Measurements from ENCODE around the gene EBI3.

EBI3 gene

DNA sequence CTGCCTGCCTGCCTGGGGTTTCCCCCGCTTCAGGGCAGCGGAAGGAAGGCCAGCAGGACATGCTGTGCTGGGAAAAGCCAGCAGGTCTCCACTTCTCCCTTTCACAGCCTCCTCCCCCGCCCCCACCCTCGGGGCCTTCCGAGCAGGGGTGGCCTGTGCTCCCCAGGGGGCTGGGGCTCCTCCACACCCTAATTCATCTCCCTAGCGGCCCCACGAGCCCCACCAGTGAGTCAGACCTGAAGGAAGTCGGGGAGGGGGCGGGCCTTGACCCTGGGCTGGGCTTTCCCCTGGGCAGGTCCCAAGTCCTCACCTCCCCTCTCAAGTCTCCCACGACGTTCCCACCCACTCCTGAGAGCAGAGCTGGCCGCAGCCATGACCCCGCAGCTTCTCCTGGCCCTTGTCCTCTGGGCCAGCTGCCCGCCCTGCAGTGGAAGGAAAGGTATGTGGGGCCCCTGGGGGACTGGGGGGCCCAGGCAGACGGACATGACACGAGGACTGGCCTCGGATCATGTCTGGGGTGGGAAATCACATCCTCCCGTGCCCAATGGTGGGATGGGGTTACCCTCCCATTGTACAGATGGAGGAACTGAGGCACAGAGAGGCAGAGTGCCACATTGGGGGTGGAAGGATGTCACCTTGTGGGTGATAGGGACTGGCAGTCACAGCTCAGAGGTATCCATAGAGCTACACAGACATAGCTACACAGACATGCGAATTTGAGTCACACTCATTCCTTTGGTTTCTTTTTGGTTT is at the start of gene EBI3:
Gene EBI3, plus strand, starts transcription at position 345 of the 753 bp plus-strand sequence. Its CDS starts 28 bp downstream, at position 373.
- DNase-seq (ENCODE audit: low spot score), result peak; percentile 83
- TF ChIP-seq CTCF (IDR thresholded peaks at IDR 0.05; ENCODE audit: extremely low read depth, insufficient read depth, missing control alignments), result no peak
- in situ Hi-C loops (cut with MboI; ENCODE audit: low pct_unique_long_range_greater_than_20kb, low sequenced_read_pairs, unreplicated experiment), result no loop called here

GRCh38 chr19:4181053-4181508 is 48.2 kb upstream of the EBI3 start:
- no peak for TF ChIP-seq CTCF (IDR thresholded peaks at IDR 0.05; ENCODE audit: extremely low read depth, insufficient read depth, missing control alignments)
- in situ Hi-C loops (cut with MboI; ENCODE audit: low pct_unique_long_range_greater_than_20kb, low sequenced_read_pairs, unreplicated experiment), result no loop called here
- DNase-seq (ENCODE audit: low spot score), result no peak

GRCh38 chr19:4182084-4182810 is 47.1 kb upstream of the EBI3 start, which contains the start of the genes ANKRD24 and SIRT6:
TSS of gene ANKRD24 (plus strand) at chr19:4182689. CDS start at chr19:4186426, 3,737 bp downstream.
TSS of gene SIRT6 (minus strand) at chr19:4182563. CDS start at chr19:4182539, 24 bp downstream.
- no peak for TF ChIP-seq CTCF (IDR thresholded peaks at IDR 0.05; ENCODE audit: extremely low read depth, insufficient read depth, missing control alignments)
- DNase-seq (ENCODE audit: low spot score), result peak; percentile 100
- in situ Hi-C loops (cut with MboI; ENCODE audit: low pct_unique_long_range_greater_than_20kb, low sequenced_read_pairs, unreplicated experiment), result no loop called here

DNA sequence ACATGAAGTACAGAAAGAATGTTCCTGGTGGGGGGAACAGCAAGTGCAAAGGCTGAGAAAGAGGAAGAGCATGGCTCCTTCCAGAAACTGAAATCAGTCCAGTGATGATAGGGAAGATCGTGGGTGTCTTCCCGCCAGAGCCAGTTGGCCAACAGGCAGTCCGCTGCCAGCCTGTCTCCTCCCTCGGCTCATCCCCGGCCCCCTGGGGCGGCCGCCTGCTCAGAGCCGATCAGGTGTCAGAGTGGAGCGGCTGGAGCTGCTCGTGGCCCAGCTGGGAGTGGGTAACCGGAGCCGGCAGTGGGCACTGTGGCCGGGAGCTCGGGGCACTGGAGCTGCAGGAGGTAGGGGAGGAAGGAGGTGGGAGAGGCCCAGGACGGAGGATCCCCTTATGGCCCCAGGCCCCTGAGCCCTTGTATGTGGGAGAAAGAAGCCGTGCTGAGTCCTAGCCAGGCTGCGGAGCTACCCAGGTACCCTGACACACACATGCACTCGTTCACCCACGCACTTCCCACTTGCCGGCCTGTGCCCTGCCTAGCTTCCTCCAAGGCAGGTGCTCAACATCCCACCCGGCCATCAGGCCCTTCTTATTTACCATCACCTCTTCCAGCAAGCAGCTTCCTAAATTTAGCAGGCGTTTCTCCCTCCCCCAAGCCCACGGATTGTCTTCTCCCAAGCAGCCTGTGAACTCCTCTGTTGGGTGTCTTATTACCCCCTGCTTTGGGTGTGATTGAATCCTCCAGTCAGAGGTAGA is 45.2 kb upstream of the EBI3 start:
- TF ChIP-seq CTCF (IDR thresholded peaks at IDR 0.05; ENCODE audit: extremely low read depth, insufficient read depth, missing control alignments), result no peak

DNA sequence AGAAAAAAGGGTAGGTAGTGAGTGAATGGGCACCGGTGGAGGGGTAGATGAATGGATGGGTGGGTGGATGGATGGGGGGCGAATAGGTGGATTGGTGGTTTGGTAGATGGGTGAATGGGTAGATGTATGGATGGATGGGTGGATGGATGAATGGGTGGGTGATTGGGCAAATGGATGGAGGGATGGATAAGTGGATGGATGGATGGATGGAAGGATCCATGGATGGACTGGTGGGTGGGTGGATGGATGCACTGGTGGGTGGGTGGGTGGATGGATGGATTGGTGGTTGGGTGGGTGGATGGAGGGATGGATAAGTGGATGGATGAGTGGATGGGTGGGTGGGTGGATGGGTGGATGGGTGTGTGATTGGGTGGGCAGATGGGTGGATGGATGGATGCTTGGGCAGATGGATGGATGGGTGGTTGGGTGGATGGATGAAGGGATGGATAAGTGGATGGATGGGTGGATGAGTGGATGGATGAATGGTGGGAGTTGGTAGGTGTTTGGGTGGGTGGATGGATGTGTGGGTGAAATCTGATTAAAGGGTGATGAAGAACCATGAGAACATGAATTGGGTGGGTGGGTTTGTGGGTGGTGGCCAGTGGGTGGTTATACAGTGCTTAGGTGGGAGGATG is 44.5 kb upstream of the EBI3 start:
- in situ Hi-C loops (cut with MboI; ENCODE audit: low pct_unique_long_range_greater_than_20kb, low sequenced_read_pairs, unreplicated experiment), result no loop called here
- no peak for TF ChIP-seq CTCF (IDR thresholded peaks at IDR 0.05; ENCODE audit: extremely low read depth, insufficient read depth, missing control alignments)
- no peak for DNase-seq (ENCODE audit: low spot score)

More for the DNA sequence above, 45.2 kb upstream of the EBI3 start:
- in situ Hi-C loops (cut with MboI; ENCODE audit: low pct_unique_long_range_greater_than_20kb, low sequenced_read_pairs, unreplicated experiment), result no loop called here
- no peak for DNase-seq (ENCODE audit: low spot score)

All from GM13977 (cell line).